Esophagus mucosa (tissue), 1 donor: ENCODE data around the gene MEI4. TPM values are rescaled to one million over a fixed set of nuclear protein-coding genes. Genes with fewer than 3 reads are reported as not detected.
"Not testable (repeated sequence)": the region's sequence is repeated elsewhere in the genome, so short reads cannot be mapped to it uniquely, and the experiment has no call there.

Source experiments
- ATAC-seq: fragments of 200-7000 bp; cut with Tn5 transposase; one replicate; pipeline ENCODE4 v1.9.1; 2020
- total RNA-seq: library from RNA; stranded (reverse); gene quantifications from one replicate; pipeline ENCODE4 v1.2.4, GENCODE V29; 2023
- donor health status: DM: yes; HTN: yes; CAD: no.

The MEI4 gene
- total RNA-seq, 1 donor from 2014 or later, result not detected

- ATAC-seq, result no peak
Measured at GRCh38 chr6:77683515-77683914, 30.7 kb downstream of the MEI4 start.

GRCh38 chr6:77686931-77687330 lies 34.1 kb downstream of the MEI4 start:
- ATAC-seq, result no peak

GRCh38 chr6:77688649-77689048 lies 35.8 kb downstream of the MEI4 start:
- ATAC-seq, result no peak

GRCh38 chr6:77700095-77700494 lies 47.3 kb downstream of the MEI4 start:
- not testable (repeated sequence) for ATAC-seq

- ATAC-seq, result no peak
Measured at GRCh38 chr6:77707603-77708002, 54.8 kb downstream of the MEI4 start.

GRCh38 chr6:77715588-77715987 lies 62.7 kb downstream of the MEI4 start:
- no peak for ATAC-seq

GRCh38 chr6:77716311-77716710 lies 63.5 kb downstream of the MEI4 start:
- ATAC-seq, result no peak

- ATAC-seq, result not testable (repeated sequence)
Measured at GRCh38 chr6:77736010-77736409, 83.2 kb downstream of the MEI4 start.

- no peak for ATAC-seq
Measured at GRCh38 chr6:77740380-77740779, 87.5 kb downstream of the MEI4 start.

- ATAC-seq, result not testable (repeated sequence)
Measured at GRCh38 chr6:77752156-77752555, 99.3 kb downstream of the MEI4 start.

GRCh38 chr6:77762386-77762785 lies 109.5 kb downstream of the MEI4 start:
- no peak for ATAC-seq

GRCh38 chr6:77763124-77763523 lies 110.3 kb downstream of the MEI4 start:
- ATAC-seq, result no peak

- no peak for ATAC-seq
Measured at GRCh38 chr6:77764364-77764763, 111.5 kb downstream of the MEI4 start.

GRCh38 chr6:77773157-77773822 lies 120.5 kb downstream of the MEI4 start:
- no peak for ATAC-seq

- no peak for ATAC-seq
Measured at GRCh38 chr6:77774457-77774856, 121.6 kb downstream of the MEI4 start.

- no peak for ATAC-seq
Measured at GRCh38 chr6:77776441-77776840, 123.6 kb downstream of the MEI4 start.

GRCh38 chr6:77778527-77778926 lies 125.7 kb downstream of the MEI4 start:
- ATAC-seq, result no peak

GRCh38 chr6:77786935-77787629 lies 134.2 kb downstream of the MEI4 start:
- ATAC-seq, result no peak

- ATAC-seq, result no peak
Measured at GRCh38 chr6:77796824-77797809, 144.3 kb downstream of the MEI4 start.

GRCh38 chr6:77812304-77812703 lies 159.5 kb downstream of the MEI4 start:
- no peak for ATAC-seq

- no peak for ATAC-seq
Measured at GRCh38 chr6:77813090-77813489, 160.3 kb downstream of the MEI4 start.

- no peak for ATAC-seq
Measured at GRCh38 chr6:77814119-77814518, 161.3 kb downstream of the MEI4 start.

- no peak for ATAC-seq
Measured at GRCh38 chr6:77815531-77815930, 162.7 kb downstream of the MEI4 start.
